OCI-LY7 (cell line): ENCODE measurements around the gene STON1. TPM values are rescaled to one million over a fixed set of nuclear protein-coding genes. Genes with fewer than 3 reads are reported as not detected.
"Not testable (repeated sequence)": the region's sequence is repeated elsewhere in the genome, so short reads cannot be mapped to it uniquely, and the experiment has no call there.

ENCODE experiments used
- BruUV-seq: library from RNA; stranded (reverse); fragments of 400-500 nt; replicated peaks from 2 replicates; lab custom pipeline; 2021; lab: Mats Ljungman, UMichigan
- CTCF ChIA-PET: fragments of 300-600 bp; sonication (Branson Sonifier 250); formaldehyde crosslinking; loops from one replicate; lab custom pipeline; 2022; ENCODE audit warnings: antibody characterized with exemption; ENCODE audit not compliant: unreplicated experiment; lab: Charles Lee
- POLR2A ChIA-PET: fragments of 300-600 bp; sonication (Branson Sonifier 250); formaldehyde crosslinking; loops from one replicate; lab custom pipeline; 2022; ENCODE audit warnings: antibody characterized with exemption; lab: Charles Lee
- DNase-seq: peaks from one replicate; pipeline ENCODE4 v3.0.0-alpha.2; 2015; ENCODE audit warnings: low spot score
- H2AFZ ChIP-seq: fragments of 200-600 bp; sonication (generic), shearing (Covaris generic); 2 replicates; pipeline ENCODE4 v1.6.1; 2014; ENCODE audit warnings: mild to moderate bottlenecking, antibody characterized with exemption, low read length, moderate library complexity
- H3K27ac ChIP-seq: fragments of 200-600 bp; sonication (generic); 2 replicates; pipeline ENCODE4 v1.5.1; 2014; ENCODE audit warnings: mixed run types, low read depth, mild to moderate bottlenecking, moderate library complexity, low read length, inconsistent platforms; ENCODE audit not compliant: poor library complexity, severe bottlenecking
- H3K36me3 ChIP-seq: fragments of 200-600 bp; sonication (generic); 2 replicates; pipeline ENCODE4 v1.6.1; 2014; ENCODE audit warnings: mild to moderate bottlenecking, antibody characterized with exemption, low read length, moderate library complexity, mixed read lengths; ENCODE audit not compliant: insufficient read depth
- H3K4me1 ChIP-seq: fragments of 200-600 bp; sonication (generic); 2 replicates; pipeline ENCODE4 v1.5.1; 2014; ENCODE audit warnings: mild to moderate bottlenecking, low read length; ENCODE audit not compliant: insufficient read depth, poor library complexity, severe bottlenecking
- H3K4me2 ChIP-seq: fragments of 200-600 bp; sonication (generic); 2 replicates; pipeline ENCODE4 v1.6.1; 2014; ENCODE audit warnings: mild to moderate bottlenecking, low read length
- H3K4me3 ChIP-seq: fragments of 200-600 bp; sonication (generic); 2 replicates; pipeline ENCODE4 v1.5.1; 2014; ENCODE audit warnings: mild to moderate bottlenecking, low read depth, low read length; ENCODE audit not compliant: poor library complexity, severe bottlenecking
- H3K79me2 ChIP-seq: fragments of 200-600 bp; sonication (generic); 2 replicates; pipeline ENCODE4 v1.6.1; 2016; ENCODE audit warnings: low read depth, mild to moderate bottlenecking, low read length, moderate library complexity, mixed read lengths; ENCODE audit not compliant: insufficient read depth
- H3K9me2 ChIP-seq: fragments of 200-600 bp; sonication (generic); 2 replicates; pipeline ENCODE4 v1.6.1; 2016; ENCODE audit warnings: mild to moderate bottlenecking, low read length, mixed read lengths; ENCODE audit not compliant: insufficient read depth
- H3K9me3 ChIP-seq: fragments of 200-600 bp; sonication (generic); 2 replicates; pipeline ENCODE4 v1.6.1; 2014; ENCODE audit warnings: mild to moderate bottlenecking, mixed run types, low read length, mixed read lengths
- H4K20me1 ChIP-seq: fragments of 200-600 bp; sonication (generic); 2 replicates; pipeline ENCODE4 v1.6.1; 2014; ENCODE audit warnings: mild to moderate bottlenecking, antibody characterized with exemption, low read length, moderate library complexity, mixed read lengths; ENCODE audit not compliant: insufficient read depth
- EZH2phosphoT487 ChIP-seq: fragments of 200-600 bp; sonication (generic); IDR thresholded peaks from 2 replicates; pipeline ENCODE4 v1.6.1; 2018; ENCODE audit warnings: low read depth, borderline replicate concordance, mild to moderate bottlenecking, mixed run types, antibody characterized with exemption, low read length, moderate library complexity, mixed read lengths
- intact Hi-C: fragments of 100-400 bp; cut with micrococcal nuclease; formaldehyde crosslinking; loops from one replicate; pipeline ENCODE4 v1.10.0; 2022; ENCODE audit not compliant: unreplicated experiment
- total RNA-seq, 2 experiments: library from RNA; depleted of rRNA in 1 of 2; stranded (reverse); fragments of >200 nt in 1 of 2; shearing (Covaris generic) in 1 of 2; gene quantifications; 2 replicates each; pipeline ENCODE4 v1.2.3, GENCODE V29; 2014 to 2022
- TF ChIP-seq, protein P1 (sequence below): fragments of 200-600 bp; sonication (generic); conservative IDR thresholded peaks from 2 replicates; pipeline ENCODE4 v1.5.1; 2014; ENCODE audit warnings: mild to moderate bottlenecking, antibody characterized with exemption, low read length, moderate library complexity, mixed read lengths

The STON1 gene
- total RNA-seq, 2 experiments from 2014 or later = 0.51 to 0.88 TPM

DNA sequence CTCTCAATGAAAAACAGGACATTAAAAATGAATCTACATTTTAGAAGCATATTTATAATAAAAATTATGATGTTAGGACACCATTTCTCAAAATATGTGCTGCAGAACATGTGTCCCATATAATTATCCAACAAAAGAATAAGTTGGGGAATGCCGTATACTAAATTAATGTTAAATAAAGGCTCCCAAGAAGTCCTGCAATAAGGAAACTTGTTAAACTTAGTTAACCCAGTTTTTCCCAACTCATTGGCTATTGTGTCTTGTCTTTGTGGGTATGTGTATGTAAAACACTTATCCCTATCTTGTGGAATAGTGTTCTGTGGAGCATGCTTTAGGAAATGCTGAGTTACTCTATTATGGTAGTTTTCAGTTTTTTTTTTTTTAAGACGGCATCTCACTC is 62.1 kb downstream of the STON1 start:
- Histone ChIP-seq H3K36me3 (no peaks in the 10 kb centered on the region), H3K9me2 (no peaks in the 10 kb centered on the region), H2AFZ (no peak overlapping the region), H3K4me2 (no peak overlapping the region), H3K4me3 (no peak overlapping the region), H3K9me3 (no peaks in the 10 kb centered on the region), H3K27ac (no peak overlapping the region), H4K20me1 (no peaks in the 10 kb centered on the region), H3K79me2 (no peaks in the 10 kb centered on the region), H3K4me1 (no peaks in the 10 kb centered on the region)
- DNase-seq = no peak
- no TSS peak for BruUV-seq
- ChIA-PET CTCF (no interaction called here), POLR2A (interaction anchor here (1.1 kb wide), 1 partner anchor 145 kb away, joined by 3 read pairs; no protein-coding TSS in a partner anchor)
- no peak for TF ChIP-seq EZH2phosphoT487
- TF ChIP-seq, protein P1, sequence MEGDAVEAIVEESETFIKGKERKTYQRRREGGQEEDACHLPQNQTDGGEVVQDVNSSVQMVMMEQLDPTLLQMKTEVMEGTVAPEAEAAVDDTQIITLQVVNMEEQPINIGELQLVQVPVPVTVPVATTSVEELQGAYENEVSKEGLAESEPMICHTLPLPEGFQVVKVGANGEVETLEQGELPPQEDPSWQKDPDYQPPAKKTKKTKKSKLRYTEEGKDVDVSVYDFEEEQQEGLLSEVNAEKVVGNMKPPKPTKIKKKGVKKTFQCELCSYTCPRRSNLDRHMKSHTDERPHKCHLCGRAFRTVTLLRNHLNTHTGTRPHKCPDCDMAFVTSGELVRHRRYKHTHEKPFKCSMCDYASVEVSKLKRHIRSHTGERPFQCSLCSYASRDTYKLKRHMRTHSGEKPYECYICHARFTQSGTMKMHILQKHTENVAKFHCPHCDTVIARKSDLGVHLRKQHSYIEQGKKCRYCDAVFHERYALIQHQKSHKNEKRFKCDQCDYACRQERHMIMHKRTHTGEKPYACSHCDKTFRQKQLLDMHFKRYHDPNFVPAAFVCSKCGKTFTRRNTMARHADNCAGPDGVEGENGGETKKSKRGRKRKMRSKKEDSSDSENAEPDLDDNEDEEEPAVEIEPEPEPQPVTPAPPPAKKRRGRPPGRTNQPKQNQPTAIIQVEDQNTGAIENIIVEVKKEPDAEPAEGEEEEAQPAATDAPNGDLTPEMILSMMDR = no peak
- intact Hi-C loops = no loop called here

- POLR2A ChIA-PET, H3K27ac ChIP-seq, H3K9me2 ChIP-seq, BruUV-seq, intact Hi-C loops, DNase-seq, H2AFZ ChIP-seq, H3K79me2 ChIP-seq, H3K4me2 ChIP-seq, H3K9me3 ChIP-seq, CTCF ChIA-PET, H3K36me3 ChIP-seq, H3K4me1 ChIP-seq, H4K20me1 ChIP-seq, H3K4me3 ChIP-seq: not testable (repeated sequence)
Observed at GRCh38 chr2:48596751-48597150, 66.8 kb downstream of the STON1 start.

GRCh38 chr2:48597492-48597891 is 67.5 kb downstream of the STON1 start:
- Histone ChIP-seq H3K79me2 (no peaks in the 10 kb centered on the region), H3K36me3 (no peaks in the 10 kb centered on the region), H3K4me1 (no peaks in the 10 kb centered on the region), H2AFZ (no peak overlapping the region), H4K20me1 (no peaks in the 10 kb centered on the region), H3K4me2 (no peak overlapping the region), H3K9me2 (no peaks in the 10 kb centered on the region), H3K9me3 (no peaks in the 10 kb centered on the region), H3K4me3 (no peak overlapping the region), H3K27ac (no peak overlapping the region)
- intact Hi-C loops = no loop called here
- BruUV-seq = no TSS peak
- ChIA-PET POLR2A (no interaction called here), CTCF (no interaction called here)
- DNase-seq = no peak
- no peak for TF ChIP-seq EZH2phosphoT487
- TF ChIP-seq, protein P1 = no peak
